Measurements from ENCODE around the gene CDON.

DNA sequence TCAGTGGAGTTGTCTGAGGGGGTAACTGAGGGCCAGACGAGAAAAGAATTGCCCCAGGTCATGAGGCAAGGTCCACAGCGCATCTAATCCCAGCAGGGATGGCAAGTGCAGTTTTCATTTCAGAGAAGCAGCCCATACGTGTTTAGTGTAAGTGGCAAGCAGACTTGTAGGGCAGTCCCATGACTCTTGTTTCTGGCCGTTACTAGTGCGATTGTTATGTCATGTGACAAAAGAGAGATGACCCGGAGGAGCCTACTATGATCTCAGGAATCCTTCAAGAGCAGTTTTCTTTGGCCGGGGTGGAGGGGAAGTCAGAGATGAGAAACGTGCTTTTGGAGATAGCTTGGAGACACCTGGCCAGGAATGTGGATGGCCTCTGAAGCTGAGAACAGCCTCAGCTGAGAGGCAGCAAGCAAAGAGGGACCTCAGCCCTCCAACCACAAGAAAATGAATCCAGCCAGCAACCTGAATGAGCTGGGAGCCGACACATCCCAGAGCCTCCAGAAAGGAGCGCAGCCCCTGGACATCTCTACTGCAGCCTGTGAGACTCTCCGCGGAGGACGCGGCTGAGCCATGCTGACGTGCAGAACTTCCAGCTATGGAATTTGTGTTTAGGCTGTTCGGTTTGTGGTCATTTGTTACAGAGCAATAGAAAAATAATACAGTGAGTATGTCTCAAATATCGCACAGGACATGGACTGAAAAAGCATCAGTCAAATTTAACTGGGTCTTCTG lies 44.1 kb upstream of the CDON start:
- TF ChIP-seq, protein P1, sequence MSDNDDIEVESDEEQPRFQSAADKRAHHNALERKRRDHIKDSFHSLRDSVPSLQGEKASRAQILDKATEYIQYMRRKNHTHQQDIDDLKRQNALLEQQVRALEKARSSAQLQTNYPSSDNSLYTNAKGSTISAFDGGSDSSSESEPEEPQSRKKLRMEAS (IDR thresholded peaks at IDR 0.05; ENCODE audit: insufficient read depth, insufficient read length), result no peak
- TF ChIP-seq, protein P2, sequence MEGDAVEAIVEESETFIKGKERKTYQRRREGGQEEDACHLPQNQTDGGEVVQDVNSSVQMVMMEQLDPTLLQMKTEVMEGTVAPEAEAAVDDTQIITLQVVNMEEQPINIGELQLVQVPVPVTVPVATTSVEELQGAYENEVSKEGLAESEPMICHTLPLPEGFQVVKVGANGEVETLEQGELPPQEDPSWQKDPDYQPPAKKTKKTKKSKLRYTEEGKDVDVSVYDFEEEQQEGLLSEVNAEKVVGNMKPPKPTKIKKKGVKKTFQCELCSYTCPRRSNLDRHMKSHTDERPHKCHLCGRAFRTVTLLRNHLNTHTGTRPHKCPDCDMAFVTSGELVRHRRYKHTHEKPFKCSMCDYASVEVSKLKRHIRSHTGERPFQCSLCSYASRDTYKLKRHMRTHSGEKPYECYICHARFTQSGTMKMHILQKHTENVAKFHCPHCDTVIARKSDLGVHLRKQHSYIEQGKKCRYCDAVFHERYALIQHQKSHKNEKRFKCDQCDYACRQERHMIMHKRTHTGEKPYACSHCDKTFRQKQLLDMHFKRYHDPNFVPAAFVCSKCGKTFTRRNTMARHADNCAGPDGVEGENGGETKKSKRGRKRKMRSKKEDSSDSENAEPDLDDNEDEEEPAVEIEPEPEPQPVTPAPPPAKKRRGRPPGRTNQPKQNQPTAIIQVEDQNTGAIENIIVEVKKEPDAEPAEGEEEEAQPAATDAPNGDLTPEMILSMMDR (IDR thresholded peaks at IDR 0.05; ENCODE audit: extremely low read depth in 1 of 2, insufficient read depth in 1 of 2, low read depth in 1 of 2, low read length in 2 of 2), result no peak
- TF ChIP-seq POLR2A (IDR thresholded peaks at IDR 0.05; ENCODE audit: low read depth, low read length), result no peak
- TF ChIP-seq POLR2AphosphoS5 (IDR thresholded peaks at IDR 0.05; ENCODE audit: insufficient read depth, low read depth, low read length), result no peak
- no peak for TF ChIP-seq MYC (IDR thresholded peaks at IDR 0.05; ENCODE audit: low read depth, low read length)
